GM18858 (cell line): ENCODE results near the gene GRM7.

ENCODE experiments used
- ATAC-seq: cut with Tn5 transposase; IDR thresholded peaks from one replicate; pipeline ENCODE4 v1.9.1; 2021; ENCODE audit not compliant: unreplicated experiment

Gene GRM7

GRCh38 chr3:7759630-7760029 lies 898.7 kb downstream of the GRM7 start:
- no peak for ATAC-seq

- ATAC-seq = no peak
Measured at GRCh38 chr3:7760718-7761117, 899.8 kb downstream of the GRM7 start.

- ATAC-seq = no peak
Measured at GRCh38 chr3:7764115-7764514, 903.2 kb downstream of the GRM7 start.

GRCh38 chr3:7766530-7766929 lies 905.6 kb downstream of the GRM7 start:
- no peak for ATAC-seq

- no peak for ATAC-seq
Measured at GRCh38 chr3:7779331-7779730, 918.4 kb downstream of the GRM7 start.

- no peak for ATAC-seq
Measured at GRCh38 chr3:7781395-7781794, 920.5 kb downstream of the GRM7 start.

- no peak for ATAC-seq
Measured at GRCh38 chr3:7787871-7788828, 927.2 kb downstream of the GRM7 start.

GRCh38 chr3:7788881-7789280 lies 928.0 kb downstream of the GRM7 start:
- ATAC-seq = no peak

- ATAC-seq = no peak
Measured at GRCh38 chr3:7789324-7789723, 928.4 kb downstream of the GRM7 start.

- no peak for ATAC-seq
Measured at GRCh38 chr3:7790141-7790540, 929.2 kb downstream of the GRM7 start.
